ENCODE results near the gene SLC35F4. TPM values are rescaled to one million over a fixed set of nuclear protein-coding genes. Genes with fewer than 3 reads are reported as not detected.

Gene SLC35F4
- total RNA-seq, 1 donor from 2014 or later = not detected

DNA sequence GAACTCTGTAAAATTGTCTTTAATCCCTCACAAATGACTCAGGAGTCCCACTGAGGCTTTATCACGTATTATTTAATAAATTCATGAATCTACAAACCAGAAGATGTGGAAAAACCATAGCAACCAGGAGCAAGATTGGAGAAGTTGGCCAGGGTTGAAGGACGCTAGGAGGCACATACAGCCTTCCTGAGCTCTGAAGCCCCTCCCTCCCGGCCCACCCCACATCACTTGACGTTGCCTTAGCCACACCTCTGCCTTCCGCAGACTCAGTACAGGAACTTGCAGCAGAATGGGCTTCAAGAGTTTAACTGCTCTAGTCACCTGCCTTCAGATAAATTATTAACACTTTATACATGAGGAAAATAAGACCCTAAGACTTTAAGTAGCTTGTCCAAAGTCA lies 33.9 kb downstream of the SLC35F4 start:
- H3K4me3 ChIP-seq (ENCODE audit: low read depth, low read length) = no peak overlapping the region
- TF ChIP-seq, protein P1, sequence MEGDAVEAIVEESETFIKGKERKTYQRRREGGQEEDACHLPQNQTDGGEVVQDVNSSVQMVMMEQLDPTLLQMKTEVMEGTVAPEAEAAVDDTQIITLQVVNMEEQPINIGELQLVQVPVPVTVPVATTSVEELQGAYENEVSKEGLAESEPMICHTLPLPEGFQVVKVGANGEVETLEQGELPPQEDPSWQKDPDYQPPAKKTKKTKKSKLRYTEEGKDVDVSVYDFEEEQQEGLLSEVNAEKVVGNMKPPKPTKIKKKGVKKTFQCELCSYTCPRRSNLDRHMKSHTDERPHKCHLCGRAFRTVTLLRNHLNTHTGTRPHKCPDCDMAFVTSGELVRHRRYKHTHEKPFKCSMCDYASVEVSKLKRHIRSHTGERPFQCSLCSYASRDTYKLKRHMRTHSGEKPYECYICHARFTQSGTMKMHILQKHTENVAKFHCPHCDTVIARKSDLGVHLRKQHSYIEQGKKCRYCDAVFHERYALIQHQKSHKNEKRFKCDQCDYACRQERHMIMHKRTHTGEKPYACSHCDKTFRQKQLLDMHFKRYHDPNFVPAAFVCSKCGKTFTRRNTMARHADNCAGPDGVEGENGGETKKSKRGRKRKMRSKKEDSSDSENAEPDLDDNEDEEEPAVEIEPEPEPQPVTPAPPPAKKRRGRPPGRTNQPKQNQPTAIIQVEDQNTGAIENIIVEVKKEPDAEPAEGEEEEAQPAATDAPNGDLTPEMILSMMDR (conservative IDR thresholded peaks at IDR 0.05; ENCODE audit: low read depth, low read length) = no peak
- no peak for DNase-seq (ENCODE audit: low read depth)

DNA sequence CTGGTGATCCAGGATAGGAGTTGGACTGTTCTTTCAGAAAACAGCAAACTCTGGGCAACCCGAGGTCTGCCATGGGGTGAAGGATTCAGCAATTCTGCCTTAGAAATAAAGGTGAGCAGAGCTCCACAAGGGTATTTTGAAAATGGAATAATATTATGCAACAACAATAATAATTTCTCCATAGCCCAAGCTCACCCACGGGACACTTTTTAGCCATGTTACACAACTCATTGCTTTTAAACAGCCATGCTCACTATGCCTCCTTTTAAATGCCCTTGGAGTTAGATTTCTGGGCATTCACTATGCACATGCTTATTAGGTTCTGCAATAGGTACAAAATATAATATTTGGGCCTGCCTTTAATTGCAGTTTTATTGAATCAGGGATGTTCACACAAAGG lies 37.2 kb downstream of the SLC35F4 start:
- TF ChIP-seq, protein P1 (conservative IDR thresholded peaks at IDR 0.05; ENCODE audit: low read depth, low read length) = no peak
- no peak for DNase-seq (ENCODE audit: low read depth)
- no peak overlapping the region for H3K4me3 ChIP-seq (ENCODE audit: low read depth, low read length)

DNA sequence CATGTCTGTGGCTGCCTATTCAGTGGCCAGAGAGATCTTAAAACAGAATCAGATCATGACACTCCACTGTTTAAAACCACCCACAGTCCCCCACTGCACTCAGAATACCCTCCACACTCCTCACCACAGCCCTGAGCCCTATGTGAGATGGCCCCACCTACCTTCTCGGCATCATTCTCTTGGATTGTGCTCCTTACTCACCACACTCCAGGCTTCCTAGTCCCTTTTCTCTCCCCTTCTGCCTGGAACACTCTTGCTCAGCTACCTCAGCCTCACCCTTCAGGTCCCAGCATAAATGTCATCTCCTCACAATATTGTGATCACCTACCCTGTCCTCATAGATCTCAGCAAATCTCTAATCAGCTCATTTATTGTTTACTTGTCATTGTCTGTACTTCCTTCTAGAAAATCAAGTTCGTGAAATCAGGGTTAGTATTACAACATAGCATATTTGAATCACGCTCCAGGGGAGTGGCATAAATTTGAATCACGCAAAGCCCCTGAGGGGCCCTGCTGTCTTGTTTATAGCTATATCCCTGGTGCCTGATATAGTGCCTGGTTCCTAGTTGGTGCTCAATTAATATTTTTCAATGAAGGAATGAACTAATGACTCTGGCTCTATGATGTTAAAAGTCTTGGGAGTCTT lies 42.8 kb downstream of the SLC35F4 start:
- DNase-seq (ENCODE audit: low read depth) = no peak
- H3K4me3 ChIP-seq (ENCODE audit: low read depth, low read length) = no peak overlapping the region
- TF ChIP-seq, protein P1 (conservative IDR thresholded peaks at IDR 0.05; ENCODE audit: low read depth, low read length) = no peak

DNA sequence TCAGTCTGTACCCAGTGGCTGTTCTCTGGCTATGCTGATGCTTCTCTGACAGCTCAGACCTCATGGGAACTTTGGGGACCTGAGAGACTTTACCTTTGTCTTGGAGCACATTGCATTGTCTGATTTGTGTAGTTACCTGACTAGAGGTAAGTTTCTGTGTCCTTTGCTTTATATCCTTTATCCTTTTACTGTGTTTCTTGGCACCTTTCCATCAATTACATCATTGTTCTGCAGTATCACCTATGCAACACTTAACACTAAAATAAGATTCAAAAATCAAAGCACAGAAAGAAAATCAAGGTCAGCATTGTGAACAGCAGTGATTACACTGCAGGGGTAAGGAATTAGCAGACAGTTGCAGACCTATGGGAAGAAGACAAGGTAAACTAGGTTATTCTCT lies 43.8 kb downstream of the SLC35F4 start:
- TF ChIP-seq, protein P1 (conservative IDR thresholded peaks at IDR 0.05; ENCODE audit: low read depth, low read length) = no peak
- no peak overlapping the region for H3K4me3 ChIP-seq (ENCODE audit: low read depth, low read length)
- no peak for DNase-seq (ENCODE audit: low read depth)

DNA sequence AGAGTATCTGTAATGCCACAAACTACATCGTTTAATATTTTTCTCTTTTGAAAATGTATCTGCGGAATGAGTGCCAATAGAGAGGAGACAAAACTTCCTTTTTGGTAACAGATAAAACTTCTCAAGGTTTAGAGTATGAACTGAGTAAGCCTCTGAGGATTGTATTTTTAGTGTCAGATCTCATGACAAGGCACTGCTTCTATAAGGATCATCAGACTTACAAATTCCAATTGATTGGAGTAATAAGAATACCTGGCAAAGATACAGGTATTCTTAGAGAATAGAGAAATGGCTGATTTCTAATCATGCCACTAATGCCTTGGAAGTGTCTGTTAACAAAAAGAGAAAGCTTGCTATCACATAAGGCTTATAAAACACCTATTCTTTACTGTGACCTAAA lies 45.3 kb downstream of the SLC35F4 start:
- TF ChIP-seq, protein P1 (conservative IDR thresholded peaks at IDR 0.05; ENCODE audit: low read depth, low read length) = no peak
- no peak overlapping the region for H3K4me3 ChIP-seq (ENCODE audit: low read depth, low read length)
- no peak for DNase-seq (ENCODE audit: low read depth)

DNA sequence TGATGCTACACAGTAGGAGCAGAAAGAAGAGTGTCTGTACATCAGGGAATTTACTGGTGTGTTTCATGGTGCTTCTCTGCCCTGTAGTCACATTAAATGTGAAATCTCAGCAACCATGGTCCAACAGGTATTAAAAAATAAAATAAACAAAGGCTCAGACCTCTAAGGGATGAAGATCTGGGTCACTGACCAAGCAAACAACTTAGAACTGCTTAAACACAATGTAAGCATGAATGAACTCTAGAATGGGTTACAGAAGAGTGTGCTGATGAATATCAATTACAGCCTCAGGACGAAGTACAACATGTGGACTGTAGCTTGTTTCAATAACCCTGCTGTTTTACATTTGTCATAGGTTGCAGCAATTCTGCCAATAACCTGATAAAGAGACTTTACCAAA lies 47.4 kb downstream of the SLC35F4 start:
- TF ChIP-seq, protein P1 (conservative IDR thresholded peaks at IDR 0.05; ENCODE audit: low read depth, low read length) = no peak
- H3K4me3 ChIP-seq (ENCODE audit: low read depth, low read length) = no peak overlapping the region
- DNase-seq (ENCODE audit: low read depth) = no peak

DNA sequence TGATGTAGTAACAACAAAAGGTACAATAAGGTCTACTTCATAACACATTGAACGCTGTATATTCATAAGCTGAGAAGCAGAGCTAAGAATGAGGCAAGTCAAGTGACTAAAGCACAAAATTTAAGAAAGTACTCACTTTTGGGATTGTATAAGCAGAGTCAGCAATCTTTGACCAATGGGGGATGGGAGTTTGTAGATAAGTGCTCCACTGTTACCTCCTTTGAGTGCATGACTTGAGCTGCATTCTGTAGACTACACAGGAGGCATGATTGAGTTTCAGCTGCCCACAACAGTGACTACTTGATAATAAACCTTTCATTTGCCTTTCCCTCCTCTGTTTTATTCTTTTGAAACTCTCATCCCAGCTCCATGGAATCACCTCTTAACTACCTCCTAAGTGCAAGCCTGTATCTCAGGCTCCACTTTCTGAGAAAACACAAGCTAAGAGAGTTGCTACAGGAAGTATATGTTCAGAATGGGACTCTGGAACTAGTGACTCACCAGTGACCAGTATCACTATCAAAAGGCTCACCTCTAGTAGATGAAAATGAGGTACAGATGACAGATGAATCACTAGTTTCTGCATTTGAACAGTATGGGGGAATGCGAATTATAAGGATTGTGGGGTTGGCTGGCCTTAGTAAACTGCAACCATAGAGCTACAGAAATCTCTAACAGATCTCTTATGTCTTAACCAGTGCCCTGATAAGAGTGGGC lies 49.2 kb downstream of the SLC35F4 start:
- no peak for DNase-seq (ENCODE audit: low read depth)

More for the DNA sequence above, 49.2 kb downstream of the SLC35F4 start:
- TF ChIP-seq, protein P1 (conservative IDR thresholded peaks at IDR 0.05; ENCODE audit: low read depth, low read length) = no peak
- H3K4me3 ChIP-seq (ENCODE audit: low read depth, low read length) = no peak overlapping the region
